Gastrocnemius medialis (tissue), 4 donors: Measurements from ENCODE around the gene RNF207.

ENCODE experiments used
- POLR2A ChIP-seq, 2 donors: fragments of 450-650 bp; IDR thresholded peaks; one replicate each; pipeline ENCODE4 v1.6.1; 2017; ENCODE audit warnings: antibody characterized with exemption in 2 of 2, mild to moderate bottlenecking in 2 of 2, moderate library complexity in 2 of 2
- TF ChIP-seq, protein P1 (sequence below), 5 experiments: fragments of 450-650 bp in 3 of 5; fragments of 200-600 bp in 2 of 5; sonication (generic) in 2 of 5; IDR thresholded peaks in 4 of 5; conservative IDR thresholded peaks in 1 of 5; 1 replicate in 4 of 5; 2 replicates in 1 of 5; pipeline ENCODE4 v1.5.1; 2016 to 2019; ENCODE audit warnings: antibody characterized with exemption in 5 of 5, mild to moderate bottlenecking in 3 of 5, moderate library complexity in 3 of 5

DNA sequence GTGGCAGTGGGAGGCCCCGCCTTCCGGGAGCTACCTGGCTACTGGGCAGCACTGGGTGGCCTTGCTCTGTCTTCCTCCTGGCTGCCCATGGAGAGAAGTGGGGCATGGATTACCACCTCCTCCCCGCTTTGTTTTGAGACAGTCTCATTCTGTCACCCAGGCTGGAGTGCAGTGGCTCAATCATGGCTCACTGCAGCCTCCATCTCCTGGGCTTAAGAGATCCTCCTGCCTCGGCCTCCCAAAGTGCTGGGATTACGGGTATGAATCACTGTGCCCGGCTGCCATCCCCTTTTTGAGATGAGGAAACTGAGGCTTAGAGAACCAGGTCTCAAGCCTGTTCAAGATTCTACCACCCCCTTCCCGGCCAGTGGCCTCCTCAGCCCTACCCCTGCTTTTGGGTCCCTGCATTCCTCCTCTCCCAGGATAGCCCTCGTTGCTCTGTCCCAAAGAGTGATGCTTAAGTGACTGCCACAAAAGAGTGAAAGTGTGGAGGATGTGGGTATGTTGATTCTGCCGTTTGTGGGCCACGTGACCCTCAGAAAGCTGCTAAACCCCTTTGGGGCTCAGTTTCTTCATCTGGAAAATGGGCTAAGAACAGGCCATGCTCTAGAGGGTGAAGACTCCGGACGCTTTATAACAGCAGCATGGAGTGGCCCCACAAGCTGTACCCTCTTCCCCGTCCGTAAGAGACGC, 45.9 kb downstream of the RNF207 start:
- no peak for TF ChIP-seq POLR2A (IDR thresholded peaks at IDR 0.05)
- TF ChIP-seq, protein P1, sequence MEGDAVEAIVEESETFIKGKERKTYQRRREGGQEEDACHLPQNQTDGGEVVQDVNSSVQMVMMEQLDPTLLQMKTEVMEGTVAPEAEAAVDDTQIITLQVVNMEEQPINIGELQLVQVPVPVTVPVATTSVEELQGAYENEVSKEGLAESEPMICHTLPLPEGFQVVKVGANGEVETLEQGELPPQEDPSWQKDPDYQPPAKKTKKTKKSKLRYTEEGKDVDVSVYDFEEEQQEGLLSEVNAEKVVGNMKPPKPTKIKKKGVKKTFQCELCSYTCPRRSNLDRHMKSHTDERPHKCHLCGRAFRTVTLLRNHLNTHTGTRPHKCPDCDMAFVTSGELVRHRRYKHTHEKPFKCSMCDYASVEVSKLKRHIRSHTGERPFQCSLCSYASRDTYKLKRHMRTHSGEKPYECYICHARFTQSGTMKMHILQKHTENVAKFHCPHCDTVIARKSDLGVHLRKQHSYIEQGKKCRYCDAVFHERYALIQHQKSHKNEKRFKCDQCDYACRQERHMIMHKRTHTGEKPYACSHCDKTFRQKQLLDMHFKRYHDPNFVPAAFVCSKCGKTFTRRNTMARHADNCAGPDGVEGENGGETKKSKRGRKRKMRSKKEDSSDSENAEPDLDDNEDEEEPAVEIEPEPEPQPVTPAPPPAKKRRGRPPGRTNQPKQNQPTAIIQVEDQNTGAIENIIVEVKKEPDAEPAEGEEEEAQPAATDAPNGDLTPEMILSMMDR (IDR thresholded peaks at IDR 0.05 in 4 of 5, conservative IDR thresholded peaks at IDR 0.05 in 1 of 5): no peak
